GM13977 (cell line): ENCODE data around the gene UBR4.

Source experiments
- DNase-seq: peaks from one replicate; pipeline ENCODE4 v3.0.0; 2012; ENCODE audit warnings: low spot score
- in situ Hi-C: fragments of 300-500 bp; cut with MboI; formaldehyde crosslinking; loops from one replicate; pipeline ENCODE4 v1.12.0; 2022; ENCODE audit warnings: low sequenced_read_pairs, low pct_unique_long_range_greater_than_20kb, mixed read lengths, inconsistent platforms; ENCODE audit not compliant: unreplicated experiment
- TF ChIP-seq, protein P1 (sequence below): IDR thresholded peaks from 2 replicates; pipeline ENCODE4 v1.5.1; 2012; ENCODE audit warnings: mild to moderate bottlenecking, control low read depth; ENCODE audit not compliant: insufficient read depth; ENCODE audit errors: extremely low read depth, missing control alignments

The UBR4 gene

DNA sequence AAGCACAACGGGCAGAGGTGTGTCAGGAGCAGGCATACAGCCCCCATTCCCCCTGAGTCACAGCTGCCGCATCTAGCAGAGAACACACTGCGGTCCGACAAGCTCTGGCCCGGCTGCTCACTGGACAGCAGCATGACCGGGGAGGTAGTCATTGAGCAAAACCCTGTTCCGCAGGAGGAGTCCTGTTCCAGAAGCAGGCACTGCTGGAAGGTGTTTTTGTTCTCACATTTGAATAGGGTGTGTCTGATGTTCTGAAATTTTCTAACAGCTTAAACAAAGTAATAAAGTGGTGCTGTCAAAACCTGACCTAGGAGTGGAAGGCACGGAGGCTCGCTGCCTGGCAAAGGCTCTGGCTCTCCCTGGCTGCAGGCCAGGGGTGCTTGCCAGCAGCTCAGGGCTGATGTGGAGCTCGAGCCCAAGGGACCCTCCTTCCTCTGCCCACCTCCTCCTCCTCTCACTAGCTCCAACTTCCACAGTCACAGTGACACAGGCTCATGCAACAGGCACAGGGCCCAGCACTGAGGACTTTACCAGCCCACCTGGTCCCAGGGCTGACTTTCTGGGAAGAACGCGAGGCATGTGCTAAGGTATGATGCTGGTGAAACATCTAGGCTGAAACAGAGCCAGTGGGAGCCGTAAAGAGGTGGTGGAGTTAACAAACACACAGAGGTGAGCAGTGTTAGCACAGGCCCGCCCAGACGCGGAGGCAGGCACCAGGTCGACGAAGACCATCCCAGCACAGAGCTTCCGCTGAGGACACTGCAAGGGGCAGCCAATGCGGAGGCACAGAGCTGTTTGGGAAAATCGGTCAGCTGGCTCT is 135.0 kb downstream of the UBR4 start:
- TF ChIP-seq, protein P1, sequence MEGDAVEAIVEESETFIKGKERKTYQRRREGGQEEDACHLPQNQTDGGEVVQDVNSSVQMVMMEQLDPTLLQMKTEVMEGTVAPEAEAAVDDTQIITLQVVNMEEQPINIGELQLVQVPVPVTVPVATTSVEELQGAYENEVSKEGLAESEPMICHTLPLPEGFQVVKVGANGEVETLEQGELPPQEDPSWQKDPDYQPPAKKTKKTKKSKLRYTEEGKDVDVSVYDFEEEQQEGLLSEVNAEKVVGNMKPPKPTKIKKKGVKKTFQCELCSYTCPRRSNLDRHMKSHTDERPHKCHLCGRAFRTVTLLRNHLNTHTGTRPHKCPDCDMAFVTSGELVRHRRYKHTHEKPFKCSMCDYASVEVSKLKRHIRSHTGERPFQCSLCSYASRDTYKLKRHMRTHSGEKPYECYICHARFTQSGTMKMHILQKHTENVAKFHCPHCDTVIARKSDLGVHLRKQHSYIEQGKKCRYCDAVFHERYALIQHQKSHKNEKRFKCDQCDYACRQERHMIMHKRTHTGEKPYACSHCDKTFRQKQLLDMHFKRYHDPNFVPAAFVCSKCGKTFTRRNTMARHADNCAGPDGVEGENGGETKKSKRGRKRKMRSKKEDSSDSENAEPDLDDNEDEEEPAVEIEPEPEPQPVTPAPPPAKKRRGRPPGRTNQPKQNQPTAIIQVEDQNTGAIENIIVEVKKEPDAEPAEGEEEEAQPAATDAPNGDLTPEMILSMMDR: no peak
- no peak for DNase-seq
- in situ Hi-C loops: no loop called here

DNA sequence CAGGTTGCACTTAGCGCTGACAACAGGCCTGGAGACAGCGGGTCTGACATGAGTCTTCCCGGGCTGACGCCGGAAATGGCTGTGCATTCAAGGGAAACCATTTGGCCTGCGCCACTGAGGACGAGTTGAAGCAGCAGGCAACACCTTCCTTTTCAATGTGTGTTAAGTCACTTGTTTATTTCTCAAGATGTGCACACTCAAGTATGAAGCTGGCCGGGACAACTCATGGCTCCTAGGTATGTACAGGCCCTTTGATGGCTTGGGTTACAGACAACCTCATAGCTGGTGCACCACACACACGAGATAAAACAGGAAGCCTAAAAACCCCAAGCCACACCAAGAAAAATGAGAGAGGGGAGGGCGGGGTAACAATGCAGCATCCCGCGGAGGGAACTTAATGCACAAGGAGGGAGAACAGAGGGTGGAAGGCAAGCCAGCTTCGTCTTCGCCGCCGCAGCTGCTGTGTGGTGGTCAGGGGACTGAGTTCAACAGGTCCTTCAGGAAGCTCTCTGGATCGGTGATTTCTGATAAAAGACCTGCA is 135.6 kb downstream of the UBR4 start:
- in situ Hi-C loops: no loop called here
- TF ChIP-seq, protein P1: no peak
- no peak for DNase-seq

DNA sequence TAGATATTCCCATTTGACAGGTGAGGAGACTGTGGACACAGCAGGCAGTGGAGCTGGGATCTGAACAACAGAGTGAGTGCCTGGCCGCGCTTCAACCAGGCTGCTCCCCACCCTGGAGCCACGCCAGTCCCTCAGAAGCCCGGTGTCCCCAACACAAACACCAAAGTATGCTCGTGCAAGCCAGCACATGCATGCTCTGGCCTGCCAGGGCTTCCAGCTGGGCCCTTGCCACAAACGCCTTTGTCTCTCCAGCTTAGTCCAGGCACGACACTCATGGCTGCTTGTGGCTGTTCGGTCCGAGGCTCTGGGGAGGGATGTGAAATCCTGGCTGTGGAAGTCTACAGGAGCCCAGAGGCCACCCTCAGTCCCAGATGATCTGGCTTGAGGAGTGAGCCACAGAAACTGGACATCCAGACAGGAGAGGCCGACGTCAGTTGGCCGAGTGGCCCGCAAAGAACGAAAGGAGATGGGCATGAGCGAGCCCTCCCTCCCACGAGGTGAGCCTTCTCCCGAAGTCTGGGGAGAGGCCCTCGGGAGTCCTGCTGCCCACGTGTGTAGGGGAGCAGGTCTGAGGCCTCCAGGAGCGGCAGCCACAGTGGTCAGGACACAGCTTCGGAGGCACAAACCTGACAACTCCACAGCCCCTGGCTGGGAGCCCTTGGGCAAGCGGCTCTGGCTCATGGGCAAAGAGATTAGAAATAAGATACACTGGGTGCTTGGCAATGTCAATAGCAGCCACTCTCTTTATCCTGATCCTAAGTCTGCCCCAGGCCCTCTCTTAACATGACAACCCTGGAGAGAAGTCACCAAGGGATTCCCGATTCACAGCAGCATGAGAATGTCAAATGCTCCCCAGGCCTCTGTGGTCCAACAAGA is 136.5 kb downstream of the UBR4 start:
- in situ Hi-C loops: no loop called here
- no peak for DNase-seq
- TF ChIP-seq, protein P1: no peak

DNA sequence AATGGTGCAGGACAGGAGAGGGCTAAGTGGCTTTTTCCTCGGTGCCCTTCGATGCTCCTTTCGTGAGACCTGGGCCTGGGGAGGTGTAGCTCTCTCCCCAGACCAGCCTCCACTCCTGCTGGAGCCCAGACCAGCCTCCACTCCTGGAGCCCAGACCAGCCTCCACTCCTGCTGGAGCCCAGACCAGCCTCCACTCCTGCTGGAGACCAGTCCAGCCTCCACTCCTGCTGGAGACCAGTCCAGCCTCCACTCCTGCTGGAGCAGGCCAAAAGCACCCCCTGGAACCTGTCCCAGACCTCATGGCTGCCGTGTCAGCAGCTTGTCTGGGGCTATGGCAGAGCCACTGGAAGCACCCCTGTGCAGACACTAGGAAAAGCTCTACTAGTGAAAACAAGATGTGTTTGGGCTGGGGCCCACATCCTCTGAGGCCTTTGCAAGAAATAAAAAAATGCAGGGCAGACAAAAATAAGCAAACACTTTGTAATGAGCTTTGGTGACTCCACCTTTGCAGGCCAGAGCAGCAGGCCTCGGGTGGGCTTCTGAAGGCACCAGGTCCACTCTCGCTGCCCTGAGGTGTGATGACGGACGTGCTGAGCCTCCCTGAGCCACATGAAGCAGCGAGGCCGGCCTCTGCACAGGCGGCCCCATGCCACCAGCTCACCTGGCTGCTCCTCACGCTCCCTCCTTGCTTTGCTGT is 137.6 kb downstream of the UBR4 start:
- no peak for DNase-seq
- TF ChIP-seq, protein P1: no peak
- in situ Hi-C loops: no loop called here

DNA sequence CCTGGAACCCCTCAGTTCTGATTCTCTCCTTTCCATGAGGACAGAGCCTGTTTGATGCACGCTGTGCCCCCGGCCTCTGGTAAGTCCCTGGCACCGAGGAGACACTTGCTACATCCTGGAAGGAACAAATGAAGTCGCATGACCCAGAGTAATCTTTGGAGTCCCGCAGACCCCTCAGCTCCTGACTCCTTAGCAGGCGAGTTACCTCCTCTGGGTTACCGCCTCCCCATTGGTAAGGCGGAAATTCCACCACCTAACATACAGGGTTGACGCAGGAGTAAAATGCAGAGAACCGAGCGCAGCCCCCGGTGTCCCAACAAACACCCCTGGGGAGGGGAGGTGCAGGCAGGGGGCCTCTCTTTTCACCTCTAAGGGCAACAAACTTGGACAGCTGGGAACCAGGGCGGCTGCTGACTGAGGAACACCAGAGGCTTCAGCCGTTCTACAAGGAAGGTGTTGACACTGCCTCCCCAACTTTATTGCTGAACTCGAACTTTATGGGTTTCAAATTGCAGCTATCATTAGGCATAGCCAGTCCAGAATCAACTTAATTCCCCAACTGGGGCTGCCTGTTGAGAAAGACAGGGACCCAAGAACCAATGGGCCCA is 138.3 kb downstream of the UBR4 start:
- no peak for DNase-seq
- TF ChIP-seq, protein P1: no peak
- in situ Hi-C loops: no loop called here
